Glutamatergic neuron (in vitro differentiated cells): ENCODE results near the gene MOG. TPM values are rescaled to one million over a fixed set of nuclear protein-coding genes. Genes with fewer than 3 reads are reported as not detected.
"Not testable (repeated sequence)": the region's sequence is repeated elsewhere in the genome, so short reads cannot be mapped to it uniquely, and the experiment has no call there.

Experiments used
- DNase-seq: peaks from one replicate; pipeline ENCODE4 v3.0.0; 2022
- H3K27ac Mint-ChIP-seq: one replicate; pipeline ENCODE4 v1.8.0; 2020; ENCODE audit warnings: mild to moderate bottlenecking, mixed read lengths, inconsistent platforms; ENCODE audit not compliant: unreplicated experiment
- H3K27me3 Mint-ChIP-seq: one replicate; pipeline ENCODE4 v1.8.0; 2020; ENCODE audit warnings: mild to moderate bottlenecking, moderate library complexity, mixed read lengths, inconsistent platforms; ENCODE audit not compliant: unreplicated experiment
- H3K36me3 Mint-ChIP-seq: one replicate; pipeline ENCODE4 v1.8.0; 2020; ENCODE audit warnings: mild to moderate bottlenecking, mixed read lengths, inconsistent platforms; ENCODE audit not compliant: unreplicated experiment
- H3K4me1 Mint-ChIP-seq: one replicate; pipeline ENCODE4 v1.8.0; 2020; ENCODE audit warnings: mild to moderate bottlenecking, low read depth, mixed read lengths, inconsistent platforms; ENCODE audit not compliant: unreplicated experiment
- H3K4me3 Mint-ChIP-seq: one replicate; pipeline ENCODE4 v1.8.0; 2020; ENCODE audit warnings: mild to moderate bottlenecking, mixed read lengths, inconsistent platforms; ENCODE audit not compliant: unreplicated experiment
- H3K9me3 Mint-ChIP-seq: one replicate; pipeline ENCODE4 v1.8.0; 2020; ENCODE audit warnings: mild to moderate bottlenecking, moderate library complexity, mixed read lengths, inconsistent platforms; ENCODE audit not compliant: unreplicated experiment
- total RNA-seq: library from RNA; stranded (reverse); fragmentation: NEBNext Ultra II Directional; extraction: Animal tissue kit (Norgen Biotek cat#: 25700); gene quantifications from one replicate; pipeline ENCODE4 v1.2.1, GENCODE V29; 2021; ENCODE audit not compliant: unreplicated experiment
- TF ChIP-seq, protein P1 (sequence below): fragments of 200-600 bp; sonication (generic); IDR thresholded peaks from one replicate; pipeline ENCODE4 v1.5.0; 2021; ENCODE audit not compliant: partially characterized antibody, unreplicated experiment

The MOG gene
- total RNA-seq, 1 donor from 2014 or later, result not detected

GRCh38 chr6:29665942-29666825 is 9.3 kb downstream of the MOG start:
- Mint-ChIP-seq H3K4me1 (peaks cover 4% of the 10 kb centered on the region), H3K27me3 (peaks cover 4% of the 10 kb centered on the region), H3K27ac (no peak overlapping the region), H3K36me3 (no peaks in the 10 kb centered on the region), H3K4me3 (no peak overlapping the region), H3K9me3 (peaks cover 2% of the 10 kb centered on the region)
- DNase-seq, result no peak
- TF ChIP-seq, protein P1, sequence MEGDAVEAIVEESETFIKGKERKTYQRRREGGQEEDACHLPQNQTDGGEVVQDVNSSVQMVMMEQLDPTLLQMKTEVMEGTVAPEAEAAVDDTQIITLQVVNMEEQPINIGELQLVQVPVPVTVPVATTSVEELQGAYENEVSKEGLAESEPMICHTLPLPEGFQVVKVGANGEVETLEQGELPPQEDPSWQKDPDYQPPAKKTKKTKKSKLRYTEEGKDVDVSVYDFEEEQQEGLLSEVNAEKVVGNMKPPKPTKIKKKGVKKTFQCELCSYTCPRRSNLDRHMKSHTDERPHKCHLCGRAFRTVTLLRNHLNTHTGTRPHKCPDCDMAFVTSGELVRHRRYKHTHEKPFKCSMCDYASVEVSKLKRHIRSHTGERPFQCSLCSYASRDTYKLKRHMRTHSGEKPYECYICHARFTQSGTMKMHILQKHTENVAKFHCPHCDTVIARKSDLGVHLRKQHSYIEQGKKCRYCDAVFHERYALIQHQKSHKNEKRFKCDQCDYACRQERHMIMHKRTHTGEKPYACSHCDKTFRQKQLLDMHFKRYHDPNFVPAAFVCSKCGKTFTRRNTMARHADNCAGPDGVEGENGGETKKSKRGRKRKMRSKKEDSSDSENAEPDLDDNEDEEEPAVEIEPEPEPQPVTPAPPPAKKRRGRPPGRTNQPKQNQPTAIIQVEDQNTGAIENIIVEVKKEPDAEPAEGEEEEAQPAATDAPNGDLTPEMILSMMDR, result no peak

- peaks cover 2% of the 10 kb centered on the region for H3K9me3 Mint-ChIP-seq
- H3K36me3 Mint-ChIP-seq, result no peaks in the 10 kb centered on the region
- H3K27ac Mint-ChIP-seq, result no peak overlapping the region
- TF ChIP-seq, protein P1, result no peak
- DNase-seq, result no peak
- no peak overlapping the region for H3K4me3 Mint-ChIP-seq
- H3K4me1 Mint-ChIP-seq, result peaks cover 4% of the 10 kb centered on the region
- H3K27me3 Mint-ChIP-seq, result peaks cover 4% of the 10 kb centered on the region
These were observed 9.9 kb downstream of the MOG start for GRCh38 chr6:29666826-29667130.

DNA sequence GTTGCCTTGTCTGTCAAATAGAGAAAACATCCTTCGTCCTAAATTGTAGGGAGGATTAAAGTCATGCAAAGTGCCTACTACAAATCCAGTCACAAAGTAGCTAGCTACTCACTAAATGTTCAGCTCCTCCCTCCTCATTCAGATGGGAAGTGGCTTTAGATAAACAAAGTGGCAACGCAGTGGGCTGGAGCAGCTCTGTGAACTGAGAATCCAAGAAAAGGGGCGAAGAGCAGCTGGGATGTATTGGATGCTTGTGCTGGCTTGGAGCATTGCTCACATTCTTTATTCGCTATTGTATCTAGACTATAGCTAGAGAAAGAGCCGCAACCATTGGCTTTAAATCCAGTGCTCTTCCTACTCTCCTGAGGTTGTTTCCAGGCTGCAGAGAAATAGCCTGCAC is 10.3 kb downstream of the MOG start:
- no peaks in the 10 kb centered on the region for H3K36me3 Mint-ChIP-seq
- H3K27me3 Mint-ChIP-seq, result peaks cover 4% of the 10 kb centered on the region
- no peak for DNase-seq
- TF ChIP-seq, protein P1, result no peak
- no peaks in the 10 kb centered on the region for H3K9me3 Mint-ChIP-seq
- peaks cover 4% of the 10 kb centered on the region for H3K4me1 Mint-ChIP-seq
- H3K27ac Mint-ChIP-seq, result no peak overlapping the region
- no peak overlapping the region for H3K4me3 Mint-ChIP-seq

GRCh38 chr6:29671026-29671425 is 14.1 kb downstream of the MOG start:
- H3K4me3 Mint-ChIP-seq, result no peak overlapping the region
- H3K36me3 Mint-ChIP-seq, result no peaks in the 10 kb centered on the region
- H3K4me1 Mint-ChIP-seq, result peaks cover 1% of the 10 kb centered on the region
- no peak overlapping the region for H3K27ac Mint-ChIP-seq
- no peak for DNase-seq
- H3K9me3 Mint-ChIP-seq, result peaks cover 2% of the 10 kb centered on the region
- H3K27me3 Mint-ChIP-seq, result peaks cover 3% of the 10 kb centered on the region
- TF ChIP-seq, protein P1, result no peak

DNA sequence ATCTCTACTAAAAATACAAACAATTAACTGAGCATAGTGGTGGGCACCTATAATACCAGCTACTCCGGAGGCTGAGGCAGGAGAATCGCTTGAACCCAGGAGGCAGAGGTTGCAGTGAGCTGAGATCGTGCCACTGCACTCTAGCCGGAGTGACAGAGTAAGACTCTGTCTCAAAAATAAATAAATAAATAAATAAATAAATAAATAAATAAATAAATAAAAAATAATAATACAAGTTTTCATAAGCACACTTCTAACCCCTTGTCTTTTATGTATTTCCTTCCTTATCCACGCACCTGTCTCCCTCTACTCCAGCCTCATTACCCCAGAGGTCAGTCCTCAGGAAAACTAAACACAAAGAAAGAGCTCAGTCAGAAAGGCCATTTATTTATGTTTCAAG is 15.2 kb downstream of the MOG start:
- H3K27me3 Mint-ChIP-seq, H3K4me3 Mint-ChIP-seq, H3K36me3 Mint-ChIP-seq: not testable (repeated sequence)

More for the DNA sequence above, 15.2 kb downstream of the MOG start:
- not testable (repeated sequence) for H3K4me1 Mint-ChIP-seq, H3K27ac Mint-ChIP-seq, DNase-seq, H3K9me3 Mint-ChIP-seq
